Activated T-cell treated with anti-CD3 and anti-CD28 coated beads for 4 hours (primary cell): ENCODE measurements around the gene KRT13.

Source experiments
- DNase-seq: peaks from one replicate; pipeline ENCODE4 v3.0.0-alpha.2; 2020

KRT13 gene

DNA sequence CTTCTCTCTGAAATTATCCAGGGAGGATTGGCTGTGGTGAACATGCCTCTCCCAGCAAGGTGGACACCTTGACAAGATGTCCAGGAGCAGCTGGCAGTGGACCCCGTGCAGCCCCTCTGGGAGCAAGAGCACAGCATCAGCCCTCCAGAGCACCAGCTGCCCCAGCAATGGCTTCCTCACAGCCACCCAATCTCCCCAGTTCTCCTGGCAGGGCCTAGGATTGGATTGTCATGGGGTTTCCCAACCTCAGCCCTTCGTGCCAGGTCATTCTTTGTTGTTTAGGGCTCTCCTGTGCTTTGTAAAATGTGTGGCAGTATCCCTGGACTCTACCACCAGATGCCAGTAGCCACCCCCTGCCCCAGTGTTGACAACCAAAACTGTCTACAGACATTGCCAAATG is 13.9 kb downstream of the KRT13 start:
- no peak for DNase-seq

DNA sequence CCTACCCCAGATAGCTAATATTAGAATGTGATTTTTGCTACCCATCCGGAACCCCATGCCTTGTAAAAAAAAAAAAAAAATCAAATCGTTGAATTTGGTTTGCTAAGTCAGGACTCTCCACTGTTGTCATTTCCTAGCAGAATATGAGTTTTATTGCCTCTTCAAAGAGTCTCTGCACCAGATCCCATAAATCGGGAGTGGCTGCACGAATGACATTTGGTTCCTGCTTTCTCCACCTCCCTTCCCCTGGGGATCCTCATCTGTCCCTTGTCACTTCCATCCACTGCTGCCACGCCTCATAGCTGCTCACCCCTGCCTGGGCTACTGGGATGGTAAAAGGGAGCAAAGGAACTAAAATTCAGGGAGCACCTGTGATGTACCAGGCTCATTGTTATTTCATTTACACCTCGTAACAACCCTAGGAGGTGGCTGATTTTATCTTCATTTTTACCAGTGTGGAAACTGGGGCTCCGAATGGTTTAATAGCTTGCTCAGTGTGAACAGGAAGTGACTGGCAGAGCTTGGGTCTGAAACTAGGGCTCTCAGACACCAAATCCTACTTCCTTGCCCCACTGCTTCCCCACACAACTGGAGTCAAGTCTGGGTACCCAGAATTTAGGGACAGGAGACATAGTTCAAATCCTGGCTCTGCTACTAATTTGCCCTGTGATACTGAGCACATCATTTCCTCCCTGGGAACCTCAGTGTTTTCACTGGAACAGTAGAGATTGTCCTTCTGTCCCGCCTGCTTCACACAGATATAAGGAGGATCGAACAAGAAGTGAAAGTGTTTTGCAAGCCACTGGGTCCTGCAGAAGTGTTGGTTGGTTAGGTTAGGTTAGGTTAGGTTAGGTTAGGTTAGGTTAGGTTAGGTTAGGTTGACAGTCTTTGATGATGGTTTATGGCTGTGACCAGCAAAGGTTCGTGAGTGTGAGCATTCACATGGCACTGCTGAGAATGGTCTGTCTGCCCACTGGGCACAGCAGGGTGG is 15.1 kb downstream of the KRT13 start:
- no peak for DNase-seq

DNA sequence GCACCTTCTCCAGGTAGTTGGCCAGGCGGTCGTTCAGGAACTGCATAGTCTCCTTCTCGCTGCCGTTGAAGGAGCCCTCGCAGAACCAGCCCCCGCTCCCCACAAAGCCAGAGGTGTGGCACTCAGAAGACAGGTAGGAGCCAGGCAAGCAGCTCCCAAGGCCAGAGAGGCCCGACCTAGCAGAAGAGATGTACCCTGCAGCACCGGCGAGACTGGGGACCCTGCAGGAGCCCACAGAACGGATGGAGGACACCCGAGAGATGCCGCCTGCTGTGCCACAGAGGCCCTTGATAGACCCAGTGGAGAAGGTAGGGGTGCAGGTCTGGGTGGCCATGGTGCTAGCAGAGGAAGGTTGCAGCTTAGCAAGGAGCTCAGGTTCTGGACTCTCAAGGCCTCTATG is 15.9 kb downstream of the KRT13 start, which contains the start of gene KRT36:
Gene KRT36 (minus strand): TSS at position 380 of the 400 bp plus-strand sequence. CDS start 46 bp downstream, at position 334.
- DNase-seq, result no peak

DNA sequence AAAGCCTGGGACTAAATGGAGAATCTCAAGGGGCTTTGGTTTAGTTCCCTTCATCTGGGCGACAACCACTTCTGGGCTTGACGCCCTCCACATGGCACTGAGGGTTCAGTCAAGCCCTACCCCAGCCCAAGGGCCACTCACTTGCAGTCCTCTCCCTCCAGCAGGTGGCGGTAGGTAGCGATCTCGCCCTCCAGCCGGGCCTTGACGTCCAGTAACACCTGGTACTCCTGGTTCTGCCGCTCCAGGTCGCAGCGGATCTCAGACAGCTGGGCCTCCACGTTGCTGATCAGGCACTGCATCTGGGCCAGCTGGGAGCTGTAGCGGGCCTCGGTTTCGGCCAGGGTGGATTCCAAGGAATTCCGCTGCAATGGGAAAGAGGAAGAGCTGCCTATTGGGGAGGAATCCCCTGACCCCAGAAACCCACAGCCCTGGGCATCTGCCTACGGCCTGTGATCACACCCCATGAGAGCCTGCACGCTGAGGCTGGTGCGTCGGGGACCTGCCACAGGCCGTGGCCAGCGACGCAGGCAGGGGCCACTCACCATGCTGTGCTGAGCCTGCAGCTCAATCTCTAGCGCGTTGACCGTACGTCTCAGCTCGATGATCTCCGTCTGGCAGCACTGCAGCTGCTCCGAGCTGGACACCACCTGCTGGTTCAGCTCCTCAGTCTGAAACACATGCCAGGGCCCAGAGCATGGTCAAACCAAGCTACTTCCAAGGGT is 18.4 kb downstream of the KRT13 start:
- no peak for DNase-seq

DNA sequence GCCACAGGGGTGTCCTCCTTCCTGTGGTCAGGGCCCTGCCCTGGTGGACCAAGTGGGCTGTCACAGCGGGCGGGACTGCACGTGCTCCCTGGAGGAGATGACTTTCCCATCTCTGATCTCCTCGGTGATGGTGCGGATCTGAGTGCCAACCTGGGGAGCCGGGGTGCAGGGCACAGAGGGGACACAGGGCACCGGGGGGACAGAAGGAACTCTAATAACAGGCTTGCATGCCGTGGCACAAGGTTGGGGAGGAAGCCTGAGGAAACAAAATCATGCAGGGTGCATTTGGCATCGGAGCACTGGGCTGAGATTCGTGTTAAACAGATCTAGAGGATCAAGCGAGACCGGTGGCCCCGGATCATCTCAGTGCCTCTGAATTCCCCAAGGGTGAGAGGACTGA is 19.1 kb downstream of the KRT13 start:
- no peak for DNase-seq

DNA sequence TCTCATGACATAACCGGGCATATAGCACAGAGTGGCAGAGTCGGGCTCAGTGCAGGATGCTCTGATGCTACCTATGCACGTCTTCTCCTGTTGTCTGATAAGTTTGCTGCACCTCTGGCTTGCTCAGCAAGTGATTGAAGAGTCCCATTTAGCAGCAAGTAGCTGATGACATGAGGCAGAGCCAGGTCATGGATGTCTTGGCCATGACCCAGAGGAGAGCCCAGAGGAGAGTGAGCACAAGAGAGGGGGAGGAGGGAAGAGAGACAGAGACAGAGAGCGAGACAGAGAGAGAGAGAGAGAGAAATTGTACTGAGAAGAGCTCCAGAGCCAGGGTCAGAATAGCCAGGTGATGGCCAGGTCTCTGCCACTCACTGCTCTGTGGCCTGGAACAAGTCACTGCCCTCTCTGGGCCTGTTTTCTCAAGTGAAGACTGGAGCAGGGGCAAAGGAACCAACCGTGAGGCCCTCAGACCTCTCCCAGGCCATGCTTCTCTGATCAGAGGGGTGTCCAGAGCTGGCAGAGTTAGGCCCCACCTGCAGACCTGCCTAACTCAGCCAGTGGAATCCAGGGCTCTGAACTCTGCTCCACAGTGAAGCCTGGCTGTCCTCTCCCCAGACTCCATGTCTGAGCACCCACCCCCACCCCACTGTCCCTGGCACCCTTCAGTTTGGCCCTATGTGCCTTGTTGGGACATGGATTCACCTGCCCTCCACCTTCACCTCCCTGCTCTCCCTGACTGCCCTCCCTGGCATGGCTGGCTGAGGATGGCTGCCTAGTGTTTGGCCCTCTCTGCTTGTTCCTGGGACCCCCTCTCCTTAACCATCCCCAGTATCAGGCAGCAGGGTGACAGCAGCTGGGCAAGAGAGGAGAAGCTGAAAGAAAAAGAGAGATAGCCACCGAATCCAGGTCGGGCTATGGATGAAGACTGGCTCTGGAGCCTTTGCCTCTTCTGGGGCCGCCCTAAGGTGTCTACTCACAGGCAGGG is 20.2 kb downstream of the KRT13 start:
- DNase-seq, result no peak

DNA sequence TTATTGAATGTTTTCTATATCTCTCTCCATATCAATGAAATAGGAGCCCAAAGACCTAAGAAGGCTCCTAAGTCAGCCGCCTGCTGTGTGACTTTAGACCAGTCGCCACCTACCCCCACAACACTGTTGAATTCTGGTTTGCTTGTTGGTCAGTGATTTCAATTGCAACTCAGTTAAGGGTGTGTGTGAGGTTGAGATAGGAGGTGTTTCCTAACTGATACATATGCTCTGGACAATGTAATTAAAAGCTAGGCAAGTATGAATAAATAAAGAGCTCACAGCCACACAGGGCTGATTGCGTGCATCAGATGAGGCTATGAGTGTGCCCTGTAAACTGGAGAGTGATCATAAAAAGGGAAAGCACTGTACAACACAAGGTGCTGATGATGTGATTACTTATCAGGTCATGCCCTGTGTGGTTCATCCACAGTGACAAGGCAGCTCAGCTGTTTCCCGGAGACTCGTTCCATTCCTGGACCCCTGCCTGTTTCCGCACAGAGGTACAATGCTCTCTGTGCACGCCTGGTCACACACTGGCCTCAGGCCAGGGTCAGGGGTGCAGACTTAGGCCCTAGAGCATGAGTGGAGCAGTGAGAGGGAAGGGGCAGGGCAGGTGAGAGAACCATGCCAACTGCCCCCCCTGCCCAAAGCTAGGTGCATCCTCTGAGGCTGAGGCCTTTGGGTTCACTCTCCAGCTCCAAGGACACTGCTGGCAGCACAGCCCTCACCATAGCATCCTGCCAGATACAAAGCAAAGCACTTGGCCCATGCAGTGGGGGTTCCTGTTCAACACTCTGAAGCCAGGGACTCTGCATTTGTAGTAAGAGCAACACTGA is 21.2 kb downstream of the KRT13 start:
- DNase-seq, result no peak

DNA sequence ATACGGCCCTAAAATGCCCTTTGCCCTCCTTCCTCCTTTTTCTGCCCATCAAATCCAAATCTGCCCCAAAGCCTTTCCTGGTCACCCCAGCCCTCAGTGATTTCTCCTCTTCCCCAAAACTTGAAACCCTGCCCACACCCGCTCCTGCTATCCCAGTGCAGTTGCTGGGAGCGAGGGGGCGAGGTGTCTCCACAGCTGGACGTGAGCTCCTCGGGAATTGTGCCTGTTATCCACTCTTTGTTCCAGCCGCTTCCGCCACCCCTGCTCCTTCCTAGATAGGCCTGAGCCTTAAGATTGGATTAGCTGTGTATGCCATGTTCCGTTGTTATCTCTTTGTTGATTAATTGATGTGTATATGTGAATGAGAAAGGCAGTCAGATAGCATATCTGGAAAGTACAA is 21.9 kb downstream of the KRT13 start:
- no peak for DNase-seq

DNA sequence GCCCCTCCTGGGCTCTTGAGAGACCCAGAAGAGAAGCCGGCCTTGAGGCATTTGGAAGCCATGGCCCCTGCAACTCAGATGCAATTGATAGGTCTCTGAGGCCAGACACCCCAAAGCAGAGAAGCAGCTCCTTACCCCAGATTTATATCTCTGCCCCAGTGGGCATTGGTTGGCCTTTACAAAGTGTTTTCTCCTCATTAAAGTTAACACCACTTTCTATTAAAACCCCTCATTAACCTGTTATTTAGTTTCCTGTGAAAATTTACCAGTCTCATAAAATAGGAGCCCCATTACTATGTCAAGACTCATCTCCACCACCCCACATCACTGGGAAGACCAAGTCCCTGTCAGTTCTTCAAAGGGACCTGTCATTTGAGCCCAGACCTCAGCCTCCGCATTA is 24.4 kb downstream of the KRT13 start, which contains the start of gene KRT35:
Gene KRT35 (minus strand): TSS at position 116 of the 400 bp plus-strand sequence. CDS start 54 bp downstream, at position 62.
- DNase-seq, result no peak

DNA sequence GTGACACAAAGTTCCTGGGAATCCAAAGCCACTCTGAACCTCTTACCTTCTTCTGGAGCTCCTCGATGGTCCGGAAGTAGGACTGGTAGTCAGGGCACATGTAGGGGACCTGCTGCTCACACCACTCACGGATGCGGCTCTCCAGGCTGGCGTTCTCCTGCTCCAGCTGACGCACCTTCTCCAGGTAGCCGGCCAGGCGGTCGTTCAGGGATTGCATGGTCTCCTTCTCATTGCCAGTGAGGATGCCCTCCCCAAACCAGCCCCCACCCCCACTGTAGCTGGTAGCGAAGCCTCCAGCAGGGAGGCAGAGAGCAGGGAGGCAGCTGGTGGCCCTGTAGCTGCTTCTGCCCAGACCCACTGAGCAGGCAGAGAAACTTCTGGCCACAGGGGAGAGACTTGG is 24.8 kb downstream of the KRT13 start:
- no peak for DNase-seq

DNA sequence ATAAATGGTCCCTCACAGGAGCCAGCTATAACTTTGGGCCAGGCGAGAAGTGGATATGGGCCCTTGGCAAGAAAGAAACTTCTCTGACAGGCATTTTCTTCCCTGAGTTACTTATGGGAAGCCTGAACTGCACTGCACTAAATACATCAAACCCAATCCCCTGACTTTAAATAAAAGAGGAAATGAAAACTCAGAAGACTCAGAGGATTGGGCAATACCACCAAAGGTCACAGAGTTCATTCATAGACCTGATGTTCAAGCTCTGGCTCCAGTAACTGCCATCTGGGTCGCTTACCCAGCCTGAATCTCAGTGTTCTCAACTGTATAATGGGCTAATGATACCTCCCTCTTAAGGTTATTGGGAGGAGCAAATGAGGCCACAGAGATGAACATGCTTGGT is 25.3 kb downstream of the KRT13 start:
- no peak for DNase-seq

DNA sequence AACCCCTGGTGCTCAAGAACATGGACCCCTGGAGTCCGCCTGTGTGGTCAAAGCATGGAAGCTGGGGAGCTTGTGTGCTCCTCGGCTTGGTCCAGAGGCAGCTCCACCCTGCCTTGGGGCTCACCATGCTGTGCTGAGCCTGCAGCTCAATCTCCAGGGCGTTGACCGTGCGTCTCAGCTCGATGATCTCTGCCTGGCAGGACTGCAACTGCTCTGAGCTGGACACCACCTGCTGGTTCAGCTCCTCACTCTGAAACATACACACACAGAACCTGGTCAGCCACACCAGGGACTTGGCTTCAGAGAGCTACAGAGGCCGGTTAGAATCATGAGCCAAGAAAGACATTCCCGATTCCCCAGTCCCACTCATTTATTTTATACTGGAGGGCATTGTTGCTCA is 27.2 kb downstream of the KRT13 start:
- DNase-seq, result no peak

DNA sequence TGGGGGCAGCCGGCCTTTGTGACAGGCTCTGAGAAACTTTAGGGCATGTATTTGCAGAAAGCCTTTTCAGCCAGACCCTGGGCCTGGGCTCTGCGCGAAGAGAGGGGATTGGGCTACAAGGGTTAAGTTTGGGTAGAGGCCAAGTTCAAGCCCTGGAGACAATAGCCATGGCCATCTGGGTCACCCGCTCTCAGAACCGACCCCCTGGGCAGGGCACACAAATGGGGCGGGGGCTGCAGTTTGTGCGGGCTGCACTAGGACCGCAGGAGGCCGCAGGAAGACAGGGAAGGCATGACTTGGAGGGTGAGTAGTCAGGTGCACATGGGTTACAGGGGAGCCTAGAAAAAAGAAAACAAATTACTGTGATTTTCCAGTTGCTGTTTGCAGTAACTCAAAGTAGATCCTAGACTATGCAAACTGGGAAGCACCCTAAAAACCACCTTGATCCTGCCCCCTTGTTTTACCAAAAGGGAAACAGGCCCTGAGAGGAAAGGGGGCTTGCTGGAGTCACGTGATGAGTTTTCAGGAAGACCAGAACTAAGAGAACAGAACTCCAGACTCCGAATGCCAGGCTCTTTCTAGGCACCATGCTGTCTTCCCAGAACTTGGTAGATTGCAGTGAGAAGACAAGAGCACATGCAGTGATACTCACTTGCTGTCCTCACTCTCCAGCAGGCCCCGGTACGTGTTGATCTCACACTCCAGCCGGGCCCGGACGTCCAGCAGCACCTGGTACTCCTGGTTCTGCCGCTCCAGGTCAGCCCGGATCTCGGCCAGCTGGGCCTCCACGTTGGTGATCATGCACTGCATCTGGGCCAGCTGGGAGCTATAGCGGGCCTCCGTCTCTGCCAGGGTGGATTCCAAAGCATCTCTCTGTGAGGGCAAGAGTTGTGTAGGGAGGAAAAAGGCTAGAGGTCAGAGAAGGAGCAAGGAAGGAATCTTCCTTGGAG is 28.3 kb downstream of the KRT13 start:
- DNase-seq, result no peak

DNA sequence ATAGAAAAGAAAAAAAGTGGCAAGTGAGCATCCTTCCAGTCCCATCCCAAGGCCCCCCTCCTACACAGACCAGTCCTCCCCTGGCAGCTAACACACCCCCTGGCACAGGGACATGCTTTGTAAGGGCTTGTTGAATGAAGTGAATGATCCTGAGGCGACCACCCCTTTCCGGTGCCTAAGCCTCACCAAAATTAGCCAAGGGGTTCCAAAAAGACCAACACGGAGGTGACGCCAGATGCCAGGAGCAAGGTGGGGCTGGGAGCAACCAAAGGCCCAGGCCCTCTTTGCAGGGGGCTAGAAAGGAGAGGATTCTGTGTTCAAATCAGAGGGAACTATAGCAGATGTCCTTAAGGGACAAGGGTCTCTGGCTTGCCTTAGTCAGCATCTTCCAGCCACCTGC is 30.0 kb downstream of the KRT13 start:
- no peak for DNase-seq

DNA sequence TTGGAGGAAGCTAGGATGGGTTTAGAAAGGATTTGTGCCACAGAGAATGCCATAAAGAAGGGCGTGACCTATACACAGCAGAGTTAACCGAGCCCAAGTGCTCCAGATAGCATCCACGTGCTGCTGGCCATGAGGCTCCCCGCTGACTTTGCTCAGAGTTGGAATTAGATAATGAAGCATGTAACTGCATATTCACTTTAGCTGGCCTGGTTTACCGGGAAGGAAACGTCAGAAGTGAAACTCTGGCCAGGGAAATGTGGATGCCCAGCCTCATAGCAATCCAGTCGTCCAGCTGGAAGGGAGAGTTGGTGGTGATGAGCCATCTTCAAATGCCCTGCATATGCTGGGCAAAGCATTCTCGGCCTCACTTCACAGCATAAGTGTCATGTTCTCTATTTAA is 30.5 kb downstream of the KRT13 start:
- no peak for DNase-seq

DNA sequence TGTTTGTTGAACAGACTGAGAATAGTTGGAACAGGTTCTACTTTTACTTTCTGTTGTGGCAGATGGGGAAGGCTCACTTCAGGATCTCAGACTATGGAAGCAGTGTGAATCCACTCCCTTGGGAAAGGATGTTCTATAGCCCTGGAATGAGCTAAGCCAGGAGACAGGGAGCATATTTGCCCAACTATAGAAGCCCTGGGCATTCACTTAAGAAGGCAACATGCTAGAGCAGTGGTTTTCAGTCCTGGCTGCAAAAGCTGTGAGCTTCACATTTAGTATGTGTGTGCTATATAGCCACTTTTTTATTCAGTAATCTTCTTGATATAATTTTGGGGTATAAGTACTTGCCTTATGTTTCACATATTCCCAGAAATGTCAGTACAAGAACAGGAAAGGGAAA is 37.1 kb downstream of the KRT13 start:
- no peak for DNase-seq

DNA sequence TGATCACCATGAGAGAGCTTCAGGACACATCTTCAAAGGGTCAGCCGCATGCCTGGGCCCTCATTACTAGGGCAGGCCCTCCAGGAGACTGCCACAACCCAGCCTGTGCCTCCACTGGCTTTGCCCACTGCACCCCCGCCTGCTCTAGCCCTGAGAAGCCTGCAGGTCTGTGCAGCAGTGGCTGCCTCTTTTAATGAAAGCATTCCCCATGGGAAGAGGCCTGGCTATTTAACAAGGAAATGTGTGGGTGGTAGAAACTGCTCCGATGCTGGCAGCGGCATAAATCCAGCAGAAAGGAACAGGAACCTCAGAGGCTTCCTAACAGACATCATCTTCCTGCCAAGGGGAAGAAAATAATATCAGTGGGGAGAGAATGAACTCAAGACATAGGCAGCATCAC is 37.9 kb downstream of the KRT13 start:
- no peak for DNase-seq

DNA sequence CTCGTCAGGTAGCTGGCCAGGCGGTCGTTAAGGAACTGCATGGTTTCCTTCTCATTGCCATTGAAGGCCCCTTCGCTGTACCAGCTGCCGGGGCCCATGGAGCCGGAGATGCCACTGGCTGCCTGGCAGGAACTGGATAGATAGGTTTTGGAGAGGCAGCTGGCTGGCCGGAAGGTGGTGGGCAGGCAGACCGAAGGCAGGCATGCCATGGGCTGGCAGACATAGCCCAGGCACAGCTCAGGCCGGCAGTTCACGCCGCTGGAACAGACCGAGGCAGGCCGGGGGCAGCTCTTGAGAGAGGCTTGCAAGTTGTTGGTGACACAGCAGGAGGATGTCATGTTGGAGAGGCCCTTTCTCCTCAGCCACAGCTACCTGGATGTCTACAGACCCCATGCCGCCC is 38.4 kb downstream of the KRT13 start, which contains the start of gene KRT32:
Gene KRT32 (minus strand): TSS at position 399 of the 400 bp plus-strand sequence. CDS start 61 bp downstream, at position 338.
- DNase-seq, result no peak

DNA sequence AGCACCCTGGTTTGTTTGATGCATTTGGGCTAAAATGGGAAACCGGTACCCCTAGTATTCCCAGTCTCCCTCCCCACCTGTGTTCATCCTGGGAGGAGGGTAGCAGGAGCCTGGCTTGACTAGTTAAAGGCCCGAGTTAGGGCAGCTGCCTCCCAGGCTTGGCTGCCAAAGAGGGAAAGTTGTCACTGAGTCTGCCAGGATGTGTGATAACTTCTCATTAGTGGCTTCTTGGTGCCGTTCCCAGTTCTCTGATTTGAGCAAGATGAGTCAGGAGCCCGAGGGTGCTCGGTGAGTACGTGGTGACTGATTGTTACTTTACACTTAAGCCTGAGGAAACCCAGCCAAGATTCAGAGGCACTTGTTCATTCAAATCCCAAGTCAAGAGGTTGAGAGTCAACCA is 40.7 kb downstream of the KRT13 start:
- DNase-seq, result no peak

DNA sequence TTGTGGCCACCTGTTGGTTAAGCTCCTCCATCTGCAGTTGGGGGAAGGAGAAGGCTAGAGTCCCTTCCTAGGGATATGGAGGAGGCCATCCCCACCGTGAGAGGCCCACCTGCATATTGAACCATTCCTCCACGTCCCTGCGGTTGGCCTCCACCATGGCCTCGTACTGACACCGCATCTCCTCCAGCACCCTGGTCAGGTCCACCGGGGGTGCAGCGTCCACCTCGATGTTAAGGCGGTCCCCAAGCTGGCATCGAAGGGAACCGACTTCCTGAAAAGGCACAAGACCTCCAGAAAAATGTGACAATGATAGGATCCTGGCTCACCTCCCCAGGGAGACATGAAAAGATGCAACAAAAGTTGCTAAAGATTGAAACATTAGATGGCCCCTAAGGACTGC is 41.2 kb downstream of the KRT13 start:
- no peak for DNase-seq
